ENCODE measurements around the gene JAM2.
"Not testable (repeated sequence)": the region's sequence is repeated elsewhere in the genome, so short reads cannot be mapped to it uniquely, and the experiment has no call there.

Gene JAM2

GRCh38 chr21:25638660-25639550 is at the start of gene JAM2:
TSS of gene JAM2 (plus strand) at chr21:25639258. CDS start at chr21:25639822, 564 bp downstream.
- DNase-seq (ENCODE audit: low spot score): no peak

GRCh38 chr21:25589887-25590286 is 49.2 kb upstream of the JAM2 start:
- no peak for DNase-seq (ENCODE audit: low spot score)

GRCh38 chr21:25607151-25608043 is 31.7 kb upstream of the JAM2 start, which contains the start of gene MRPL39:
TSS of gene MRPL39 (minus strand) at chr21:25607481. CDS start at chr21:25607475, 6 bp downstream.
- DNase-seq (ENCODE audit: low spot score): peak; percentile 94

GRCh38 chr21:25608044-25608737 is 30.9 kb upstream of the JAM2 start:
- DNase-seq (ENCODE audit: low spot score): peak; percentile 82

- DNase-seq (ENCODE audit: low spot score): no peak
Measured at GRCh38 chr21:25614441-25614840, 24.6 kb upstream of the JAM2 start.

- no peak for DNase-seq (ENCODE audit: low spot score)
Measured at GRCh38 chr21:25615880-25616279, 23.2 kb upstream of the JAM2 start.

- DNase-seq (ENCODE audit: low spot score): no peak
Measured at GRCh38 chr21:25619198-25619597, 19.9 kb upstream of the JAM2 start.

GRCh38 chr21:25624511-25624910 is 14.5 kb upstream of the JAM2 start:
- no peak for DNase-seq (ENCODE audit: low spot score)

GRCh38 chr21:25625036-25625435 is 14.0 kb upstream of the JAM2 start:
- no peak for DNase-seq (ENCODE audit: low spot score)

- DNase-seq (ENCODE audit: low spot score): not testable (repeated sequence)
Measured at GRCh38 chr21:25625776-25626555, 13.1 kb upstream of the JAM2 start.

- DNase-seq (ENCODE audit: low spot score): no peak
Measured at GRCh38 chr21:25626757-25627156, 12.3 kb upstream of the JAM2 start.

GRCh38 chr21:25632296-25632695 is 6.8 kb upstream of the JAM2 start:
- DNase-seq (ENCODE audit: low spot score): no peak

GRCh38 chr21:25635310-25635709 is 3.7 kb upstream of the JAM2 start:
- DNase-seq (ENCODE audit: low spot score): no peak

GRCh38 chr21:25636727-25637126 is 2.3 kb upstream of the JAM2 start:
- no peak for DNase-seq (ENCODE audit: low spot score)

- no peak for DNase-seq (ENCODE audit: low spot score)
Measured at GRCh38 chr21:25637851-25638659, 1.0 kb upstream of the JAM2 start.

- DNase-seq (ENCODE audit: low spot score): peak; percentile 76
Measured at GRCh38 chr21:25639551-25640201, 618 bp downstream of the JAM2 start.

GRCh38 chr21:25640202-25640942 is 1.3 kb downstream of the JAM2 start:
- peak; percentile 71 for DNase-seq (ENCODE audit: low spot score)

GRCh38 chr21:25640943-25641292 is 1.9 kb downstream of the JAM2 start:
- no peak for DNase-seq (ENCODE audit: low spot score)

GRCh38 chr21:25643486-25643885 is 4.4 kb downstream of the JAM2 start:
- no peak for DNase-seq (ENCODE audit: low spot score)

Measured in ecto neural progenitor cell (in vitro differentiated cells).